Natural killer cell treated with Interleukin-12 subunit alpha and Interleukin-12 subunit beta and Interleukin-15 and Interleukin-18, amount 100 ng/mL, for 72 hours (primary cell): ENCODE results near the gene SMPX. TPM values are rescaled to one million over a fixed set of nuclear protein-coding genes. Genes with fewer than 3 reads are reported as not detected.

Experiments used
- ATAC-seq, 2 donors: fragments of 150-1000 bp; cut with Tn5 transposase in 1 of 2; sonication (Bioruptor Pico), chemical (Tn5 transposase) in 1 of 2; 2 replicates each; pipeline ENCODE4 v1.10.0; 2021
- DNase-seq: peaks from one replicate; pipeline ENCODE4 v3.0.0; 2022; ENCODE audit warnings: low spot score
- H3K27ac Mint-ChIP-seq, 2 donors: 1 replicate in 1 of 2; 2 replicates in 1 of 2; pipeline ENCODE4 v1.8.0; 2022; ENCODE audit warnings: mixed read lengths in 2 of 2, mild to moderate bottlenecking in 1 of 2, moderate library complexity in 1 of 2
- H3K27me3 Mint-ChIP-seq, 2 donors: 1 replicate in 1 of 2; 2 replicates in 1 of 2; pipeline ENCODE4 v1.8.0; 2022; ENCODE audit warnings: mixed read lengths in 2 of 2
- H3K36me3 Mint-ChIP-seq: one replicate; pipeline ENCODE4 v1.8.0; 2022; ENCODE audit warnings: mixed read lengths
- H3K4me1 Mint-ChIP-seq, 2 donors: 1 replicate in 1 of 2; 2 replicates in 1 of 2; pipeline ENCODE4 v1.8.0; 2022; ENCODE audit warnings: low read depth in 2 of 2, mixed read lengths in 2 of 2, mild to moderate bottlenecking in 1 of 2
- H3K4me3 Mint-ChIP-seq: one replicate; pipeline ENCODE4 v1.8.0; 2022; ENCODE audit warnings: mixed read lengths
- H3K9me3 Mint-ChIP-seq: 2 replicates; pipeline ENCODE4 v1.8.0; 2022; ENCODE audit warnings: mixed read lengths
- total RNA-seq, 2 donors: library from RNA; stranded (reverse); gene quantifications; one replicate each; pipeline ENCODE4 v1.2.3, GENCODE V29; 2022

The SMPX gene
- total RNA-seq, 2 donors from 2014 or later, result not detected

GRCh38 chrX:21766101-21766500 lies 8.2 kb upstream of the SMPX start:
- H3K9me3 Mint-ChIP-seq, result peaks cover 3% of the 10 kb centered on the region
- no peaks in the 10 kb centered on the region for H3K36me3 Mint-ChIP-seq
- H3K27me3 Mint-ChIP-seq, result peaks cover 10 to 18% of the 10 kb centered on the region in 2 donors
- H3K27ac Mint-ChIP-seq, result no peak overlapping the region
- no peak overlapping the region for H3K4me3 Mint-ChIP-seq
- ATAC-seq (no peak), DNase-seq (no peak)
- no peaks in the 10 kb centered on the region for H3K4me1 Mint-ChIP-seq

DNA sequence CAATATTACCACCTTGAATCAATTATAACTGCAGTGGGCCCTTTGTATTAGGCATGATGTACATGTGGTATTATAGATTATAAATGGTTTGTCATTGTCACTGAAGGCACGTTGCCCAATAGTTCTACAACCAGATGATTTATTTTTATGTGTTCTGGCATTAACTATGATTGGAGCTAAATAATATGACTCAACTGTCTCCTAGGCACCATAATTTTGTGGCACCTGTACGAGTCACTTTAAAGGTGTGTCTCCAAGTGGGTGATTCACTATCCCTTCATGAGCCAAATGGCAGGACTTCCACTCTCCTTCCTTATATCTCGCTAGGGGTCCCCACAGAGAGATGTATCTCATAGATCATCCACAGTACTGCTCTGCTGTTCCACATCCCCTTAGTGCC lies 6.1 kb upstream of the SMPX start:
- Mint-ChIP-seq H3K27me3 (peaks cover 10 to 18% of the 10 kb centered on the region in 2 donors), H3K4me1 (no peaks in the 10 kb centered on the region), H3K27ac (no peak overlapping the region), H3K4me3 (no peak overlapping the region), H3K9me3 (peaks cover 3% of the 10 kb centered on the region), H3K36me3 (no peaks in the 10 kb centered on the region)
- DNase-seq (no peak), ATAC-seq (no peak)

DNA sequence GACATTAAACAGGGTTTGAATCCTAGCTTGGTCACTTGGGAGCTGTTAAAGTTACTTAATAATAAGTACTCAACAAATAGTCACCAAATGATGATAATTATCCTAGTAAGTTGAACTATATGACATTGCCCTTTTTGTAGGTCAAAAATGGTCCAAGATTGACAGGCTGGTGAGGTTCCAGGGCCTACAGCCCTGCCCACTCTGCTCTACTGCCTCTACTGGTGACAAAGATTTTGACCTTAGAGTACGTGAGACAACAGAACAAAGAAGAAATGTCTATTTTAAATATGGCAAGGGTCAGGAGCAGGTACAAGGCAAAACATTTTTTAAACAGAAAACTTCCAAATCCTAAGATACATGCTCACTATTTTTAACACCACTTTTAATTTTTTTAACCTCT lies 572 bp upstream of the SMPX start:
- DNase-seq, result no peak
- Mint-ChIP-seq H3K27ac (no peak overlapping the region), H3K9me3 (no peaks in the 10 kb centered on the region), H3K27me3 (peaks cover 0 to 7% of the 10 kb centered on the region in 2 donors), H3K4me3 (no peak overlapping the region), H3K4me1 (no peaks in the 10 kb centered on the region), H3K36me3 (no peaks in the 10 kb centered on the region)
- ATAC-seq, result no peak

- H3K4me3 Mint-ChIP-seq, result no peak overlapping the region
- ATAC-seq (no peak), DNase-seq (no peak)
- H3K27me3 Mint-ChIP-seq, result peaks cover 0 to 7% of the 10 kb centered on the region in 2 donors
- no peaks in the 10 kb centered on the region for H3K9me3 Mint-ChIP-seq
- no peaks in the 10 kb centered on the region for H3K36me3 Mint-ChIP-seq
- H3K27ac Mint-ChIP-seq, result no peak overlapping the region
- H3K4me1 Mint-ChIP-seq, result no peaks in the 10 kb centered on the region
Measured at GRCh38 chrX:21756785-21757529, 959 bp downstream of the SMPX start.

DNA sequence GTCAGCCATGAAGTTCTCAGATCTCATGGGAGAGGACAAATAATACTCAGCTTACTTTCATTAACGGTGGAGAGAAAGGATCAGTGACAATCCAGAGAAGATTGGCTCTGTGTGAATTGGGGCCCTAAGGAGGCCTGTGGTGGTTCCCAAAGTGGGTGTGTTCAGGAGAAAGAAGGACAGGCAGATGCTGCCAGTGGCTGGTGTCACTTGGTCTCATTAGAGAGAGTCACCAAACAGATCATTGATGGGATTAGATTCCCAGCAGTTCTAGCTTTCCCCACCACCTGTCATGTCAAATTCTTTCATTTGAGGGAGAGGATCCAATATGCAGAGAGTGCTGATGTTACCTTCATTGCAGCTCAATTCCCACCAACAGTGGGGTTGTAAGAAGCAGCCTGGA lies 8.0 kb downstream of the SMPX start:
- ATAC-seq, result no peak
- no peak overlapping the region for H3K27ac Mint-ChIP-seq
- H3K4me3 Mint-ChIP-seq, result no peak overlapping the region
- DNase-seq, result no peak
- no peaks in the 10 kb centered on the region for H3K36me3 Mint-ChIP-seq
- no peaks in the 10 kb centered on the region for H3K4me1 Mint-ChIP-seq
- no peaks in the 10 kb centered on the region for H3K9me3 Mint-ChIP-seq
- peaks cover 14 to 15% of the 10 kb centered on the region in 2 donors for H3K27me3 Mint-ChIP-seq

GRCh38 chrX:21748235-21748634 lies 9.7 kb downstream of the SMPX start:
- Mint-ChIP-seq H3K4me3 (no peak overlapping the region), H3K27me3 (peaks cover 14 to 16% of the 10 kb centered on the region in 2 donors), H3K4me1 (no peaks in the 10 kb centered on the region), H3K36me3 (no peaks in the 10 kb centered on the region), H3K9me3 (no peaks in the 10 kb centered on the region), H3K27ac (no peak overlapping the region)
- DNase-seq (no peak), ATAC-seq (no peak)

DNA sequence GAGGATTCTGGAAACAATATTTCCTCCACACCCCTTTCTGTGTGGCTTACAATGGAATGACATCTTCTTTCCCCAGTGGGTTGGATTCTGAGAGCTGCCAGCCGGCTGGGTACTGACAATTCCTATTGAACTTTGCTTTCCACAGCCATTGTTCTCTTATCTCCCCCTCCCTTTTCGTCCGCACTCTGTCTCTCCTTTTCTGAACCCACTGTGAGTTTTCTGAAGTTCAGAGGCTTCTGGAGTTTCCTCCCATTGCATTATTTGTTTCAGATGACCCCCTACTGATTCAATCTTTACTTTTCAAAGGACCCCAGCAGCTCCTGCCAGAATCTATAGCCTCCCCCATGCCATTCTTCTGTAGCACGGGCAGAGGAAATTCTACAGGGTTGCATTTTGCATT lies 10.4 kb downstream of the SMPX start:
- no peak for ATAC-seq
- Mint-ChIP-seq H3K27me3 (peaks cover 14 to 16% of the 10 kb centered on the region in 2 donors), H3K4me1 (no peaks in the 10 kb centered on the region), H3K27ac (peak overlapping the region in 1 of 2 donors; percentile 20), H3K9me3 (no peaks in the 10 kb centered on the region), H3K4me3 (no peak overlapping the region), H3K36me3 (no peaks in the 10 kb centered on the region)
- DNase-seq, result no peak

DNA sequence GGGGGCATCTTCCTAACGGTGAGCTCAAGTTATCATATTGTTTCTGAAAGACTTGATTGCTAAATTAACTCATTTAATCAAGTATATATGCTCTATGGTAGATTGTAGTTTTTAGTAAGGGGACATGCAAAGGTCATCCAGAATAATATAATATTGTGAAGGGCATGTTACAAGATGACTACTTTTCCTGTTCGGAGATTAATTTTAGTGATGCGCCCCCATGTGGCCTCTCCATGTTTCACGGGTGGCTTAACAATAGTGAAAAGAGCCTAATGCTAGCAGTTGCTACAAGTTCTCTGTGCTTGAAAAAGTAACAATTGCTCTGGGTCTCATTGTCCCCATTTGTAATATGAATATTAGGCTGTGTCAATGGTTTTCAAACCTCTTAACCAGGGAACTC lies 12.2 kb downstream of the SMPX start:
- Mint-ChIP-seq H3K4me1 (no peaks in the 10 kb centered on the region), H3K27ac (no peak overlapping the region), H3K36me3 (no peaks in the 10 kb centered on the region), H3K27me3 (peaks cover 14 to 22% of the 10 kb centered on the region in 2 donors), H3K9me3 (no peaks in the 10 kb centered on the region), H3K4me3 (no peak overlapping the region)
- ATAC-seq (peak in 1 of 2 donors; percentile 6), DNase-seq (no peak)

- Mint-ChIP-seq H3K36me3 (no peaks in the 10 kb centered on the region), H3K4me1 (no peaks in the 10 kb centered on the region), H3K4me3 (no peak overlapping the region), H3K27ac (no peak overlapping the region), H3K27me3 (peaks cover 14 to 24% of the 10 kb centered on the region in 2 donors), H3K9me3 (no peaks in the 10 kb centered on the region)
- DNase-seq (no peak), ATAC-seq (no peak)
Measured at GRCh38 chrX:21744721-21745120, 13.2 kb downstream of the SMPX start.

GRCh38 chrX:21744060-21744459 lies 13.9 kb downstream of the SMPX start:
- H3K4me3 Mint-ChIP-seq, result no peak overlapping the region
- peaks cover 14 to 23% of the 10 kb centered on the region in 2 donors for H3K27me3 Mint-ChIP-seq
- no peak for DNase-seq
- H3K27ac Mint-ChIP-seq, result no peak overlapping the region
- no peak for ATAC-seq
- H3K9me3 Mint-ChIP-seq, result no peaks in the 10 kb centered on the region
- no peaks in the 10 kb centered on the region for H3K36me3 Mint-ChIP-seq
- H3K4me1 Mint-ChIP-seq, result no peaks in the 10 kb centered on the region

- Mint-ChIP-seq H3K9me3 (no peaks in the 10 kb centered on the region), H3K36me3 (no peaks in the 10 kb centered on the region), H3K27me3 (peaks cover 0 to 14% of the 10 kb centered on the region in 2 donors), H3K27ac (no peak overlapping the region), H3K4me3 (no peak overlapping the region), H3K4me1 (no peaks in the 10 kb centered on the region)
- ATAC-seq (no peak), DNase-seq (no peak)
Measured at GRCh38 chrX:21741869-21742701, 15.8 kb downstream of the SMPX start.

DNA sequence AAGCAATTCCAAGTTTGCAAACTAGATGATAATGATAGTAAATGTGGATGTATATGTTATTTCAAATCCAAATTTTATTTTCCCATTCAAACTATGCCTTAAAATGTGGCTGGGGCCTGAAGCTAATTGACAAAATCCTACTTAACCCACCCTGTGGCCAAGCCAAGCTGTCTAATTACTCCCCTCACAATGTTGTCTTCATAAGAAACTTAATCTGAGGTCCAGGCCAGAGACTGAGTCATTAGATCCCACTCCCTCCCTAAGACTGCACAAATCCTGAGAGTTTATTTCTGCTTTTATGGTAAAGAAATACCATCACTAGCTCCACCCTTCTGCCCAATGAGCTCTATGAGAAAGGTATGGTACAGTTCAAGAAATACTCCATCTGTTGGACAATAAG lies 16.6 kb downstream of the SMPX start:
- H3K4me3 Mint-ChIP-seq, result no peak overlapping the region
- DNase-seq, result no peak
- no peak for ATAC-seq
- H3K27me3 Mint-ChIP-seq, result peaks cover 0 to 16% of the 10 kb centered on the region in 2 donors
- H3K36me3 Mint-ChIP-seq, result no peaks in the 10 kb centered on the region
- H3K9me3 Mint-ChIP-seq, result no peaks in the 10 kb centered on the region
- H3K27ac Mint-ChIP-seq, result no peak overlapping the region
- no peaks in the 10 kb centered on the region for H3K4me1 Mint-ChIP-seq

DNA sequence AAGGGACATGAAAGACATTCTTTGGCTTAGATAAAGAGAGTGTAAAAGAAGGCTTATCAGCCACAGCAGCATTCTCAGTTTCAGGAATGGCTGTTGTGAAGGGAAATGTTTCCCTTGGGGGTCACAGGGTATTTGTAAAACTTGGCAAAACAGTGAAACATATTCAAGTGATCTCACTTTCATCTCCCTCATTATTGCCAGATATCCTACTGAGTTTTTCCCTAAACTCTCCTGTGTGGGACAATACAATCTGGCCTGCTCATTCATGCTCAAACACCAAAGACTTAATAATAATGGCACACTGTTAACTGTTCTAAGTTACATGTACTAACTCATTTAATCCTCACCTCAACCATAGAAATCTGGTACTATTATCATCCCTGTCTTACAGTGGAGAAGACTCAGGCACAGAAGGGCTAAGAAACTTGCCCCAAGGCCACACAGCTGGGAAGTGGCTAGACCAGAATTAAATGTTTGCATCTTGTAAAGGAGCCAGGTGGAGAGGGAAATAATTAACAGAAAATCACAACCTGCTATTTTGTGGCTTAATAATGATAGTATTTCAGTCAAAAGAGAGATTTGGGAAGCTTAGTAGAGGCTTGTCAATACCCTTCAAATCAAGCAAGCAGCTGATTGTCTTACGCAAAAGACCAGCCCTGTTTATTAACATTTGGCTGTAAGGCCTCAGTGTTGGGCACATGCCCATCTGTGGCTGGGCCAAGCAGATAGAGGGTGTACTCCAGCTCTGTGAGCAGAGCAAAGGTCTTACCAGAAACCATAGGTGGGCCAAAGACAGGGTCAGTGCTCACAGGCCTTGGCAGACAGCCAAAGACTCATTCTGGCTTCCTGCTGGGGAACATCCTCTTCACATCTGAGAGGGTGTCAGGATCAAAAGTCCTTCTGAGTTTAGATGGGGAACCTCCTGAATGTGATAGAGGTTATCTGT lies 17.3 kb downstream of the SMPX start:
- Mint-ChIP-seq H3K27ac (no peak overlapping the region), H3K36me3 (no peaks in the 10 kb centered on the region), H3K4me1 (no peaks in the 10 kb centered on the region), H3K9me3 (no peaks in the 10 kb centered on the region), H3K27me3 (peaks cover 0 to 20% of the 10 kb centered on the region in 2 donors), H3K4me3 (no peak overlapping the region)
- no peak for ATAC-seq
- no peak for DNase-seq
